GM21619 (cell line): ENCODE measurements around the gene GAL3ST3.
"Not testable (repeated sequence)": the region's sequence is repeated elsewhere in the genome, so short reads cannot be mapped to it uniquely, and the experiment has no call there.

ENCODE experiments used
- ATAC-seq: cut with Tn5 transposase; IDR thresholded peaks from one replicate; pipeline ENCODE4 v1.9.1; 2021; ENCODE audit not compliant: unreplicated experiment

Gene GAL3ST3

DNA sequence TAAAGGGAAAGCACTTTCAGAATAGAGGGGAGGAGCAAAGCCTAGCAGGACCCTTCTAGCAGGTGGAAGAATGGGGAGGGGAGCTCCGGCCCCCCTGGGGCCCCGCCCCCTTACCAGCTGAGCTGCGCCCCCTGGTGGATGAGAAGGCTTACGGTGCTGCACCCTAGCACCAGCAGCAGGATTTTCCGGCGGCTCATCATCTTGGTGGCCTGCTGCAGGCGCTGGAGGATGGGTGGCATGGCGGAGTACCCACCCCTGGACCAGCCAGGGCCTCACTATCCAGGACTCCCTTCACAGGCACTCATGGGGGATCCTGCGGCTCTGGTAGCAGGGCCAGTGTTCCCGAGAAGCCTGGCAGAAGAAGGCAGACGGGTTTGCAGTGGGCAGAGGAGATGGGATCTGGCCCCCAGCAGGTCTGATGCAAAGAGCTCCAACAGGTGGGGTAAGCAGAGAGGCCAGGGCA is 3.8 kb downstream of the GAL3ST3 start:
- ATAC-seq = no peak

DNA sequence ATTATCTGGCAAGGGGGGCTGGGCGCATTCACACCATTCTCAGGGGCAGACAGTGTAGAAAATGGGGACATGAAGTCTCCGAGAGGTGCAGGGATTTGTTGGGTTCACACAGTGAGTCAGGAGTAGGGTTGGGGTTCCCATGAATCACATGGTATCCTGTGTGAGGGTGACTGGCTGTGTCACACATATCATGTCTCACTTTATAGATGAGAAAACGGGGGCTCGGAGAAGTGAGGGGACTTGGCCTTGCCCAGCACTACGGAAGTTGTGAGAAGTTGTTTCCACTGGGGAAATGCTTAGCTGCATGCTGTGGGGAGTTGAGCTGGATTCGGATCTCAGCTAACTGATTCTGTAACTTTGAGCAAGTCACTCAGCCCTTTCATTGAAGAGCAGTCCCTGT is 4.2 kb downstream of the GAL3ST3 start:
- no peak for ATAC-seq

DNA sequence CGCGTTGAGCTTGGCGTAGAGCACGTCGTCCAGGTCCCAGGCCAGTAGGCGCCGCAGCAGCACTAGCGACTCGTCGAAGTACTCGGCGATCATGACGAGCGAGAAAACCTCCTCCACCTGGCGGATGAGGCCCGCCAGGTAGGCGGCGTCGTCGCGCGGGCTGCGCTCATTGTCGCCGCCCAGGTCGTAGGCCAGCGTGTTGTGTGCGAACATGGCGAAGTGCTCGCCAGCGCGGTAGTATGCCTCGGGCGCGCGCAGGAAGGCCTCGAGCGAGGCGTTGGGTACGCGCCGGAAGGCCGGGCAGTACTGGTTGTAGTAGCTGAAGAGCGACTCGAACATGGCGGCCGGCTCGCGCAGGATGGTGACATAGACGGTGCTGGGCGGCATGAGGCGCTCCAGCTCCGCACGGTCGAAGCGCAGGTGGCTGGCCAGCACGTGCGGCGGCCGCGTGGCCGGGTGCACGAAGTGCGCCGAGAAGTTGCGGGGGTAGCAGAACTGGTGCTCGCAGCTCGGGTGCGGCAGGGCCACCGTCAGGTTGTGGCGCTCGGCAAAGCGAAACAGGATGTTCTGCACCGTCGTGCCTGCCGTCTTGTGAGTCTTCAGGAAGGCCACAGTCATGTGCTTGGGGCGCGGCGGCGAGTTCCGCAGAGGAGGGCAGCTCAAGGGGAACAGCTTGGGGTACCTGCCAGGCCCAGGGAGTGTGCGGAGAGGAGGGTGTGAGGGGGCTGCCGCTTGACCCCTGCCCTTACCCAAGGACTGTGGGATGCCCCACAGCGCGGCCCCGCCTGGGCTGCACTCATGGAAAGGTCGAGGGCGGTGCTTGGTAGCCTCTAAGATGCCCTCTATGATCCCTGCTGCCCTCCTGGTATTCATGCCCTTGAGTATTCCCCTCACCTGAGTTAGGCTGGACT is 5.7 kb downstream of the GAL3ST3 start:
- ATAC-seq = no peak

DNA sequence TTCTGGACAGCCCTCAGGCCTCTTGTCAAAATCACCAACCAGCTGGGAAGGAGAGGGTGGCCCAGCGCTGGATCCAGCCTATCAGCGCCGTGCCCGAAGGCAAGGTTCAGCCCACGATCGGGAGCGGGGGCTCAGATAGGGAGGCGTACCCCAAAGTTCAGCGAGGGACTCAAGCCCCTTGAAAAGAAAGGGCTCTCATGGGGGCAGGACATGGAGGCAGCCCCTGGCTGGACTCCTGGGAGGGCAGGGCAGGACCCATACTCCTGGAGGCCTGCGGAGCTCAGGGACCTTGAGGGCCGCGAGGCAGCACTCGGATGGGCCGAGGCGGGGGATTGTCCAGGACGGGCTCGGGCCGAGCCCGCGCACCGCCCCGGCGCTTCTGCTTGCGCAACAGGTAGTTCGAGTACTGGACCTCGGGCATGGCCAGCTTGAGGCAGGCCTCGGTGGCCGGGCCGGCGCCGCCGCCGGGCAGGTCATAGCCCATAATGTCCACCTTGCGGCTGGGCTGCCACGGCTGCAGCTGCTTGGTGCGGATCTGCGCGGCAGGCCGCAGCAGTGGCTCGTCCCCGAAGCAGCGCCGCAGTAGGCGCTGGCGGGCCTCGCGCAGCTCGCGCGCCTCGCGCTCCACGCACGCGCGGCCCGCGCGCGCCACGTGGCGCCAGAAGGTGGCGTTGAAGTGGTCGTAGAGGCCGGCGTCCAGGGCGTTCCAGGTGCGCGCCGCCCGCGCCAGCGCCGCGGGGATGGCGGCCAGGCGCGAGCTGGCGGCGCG is 6.5 kb downstream of the GAL3ST3 start:
- no peak for ATAC-seq

DNA sequence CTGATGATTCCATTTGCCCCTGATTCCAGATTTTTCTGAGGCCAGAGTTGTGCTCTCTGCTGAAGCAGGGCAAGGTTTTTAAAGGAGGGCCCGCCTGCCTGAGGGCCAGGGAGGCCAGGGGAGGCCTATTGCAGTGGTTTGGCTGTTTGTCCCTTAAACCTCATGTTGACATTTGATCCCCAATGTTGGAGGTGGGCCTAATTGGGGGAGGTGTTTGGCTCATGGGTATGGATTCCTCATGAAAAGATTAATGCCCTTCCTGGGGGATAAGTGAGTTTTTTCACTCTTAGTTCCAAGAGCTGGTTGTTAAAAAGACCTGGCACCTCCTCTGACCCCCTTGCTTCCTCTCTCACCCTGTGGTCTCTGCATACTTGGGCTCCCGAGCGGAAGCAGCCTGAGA is 9.2 kb downstream of the GAL3ST3 start:
- ATAC-seq = no peak

DNA sequence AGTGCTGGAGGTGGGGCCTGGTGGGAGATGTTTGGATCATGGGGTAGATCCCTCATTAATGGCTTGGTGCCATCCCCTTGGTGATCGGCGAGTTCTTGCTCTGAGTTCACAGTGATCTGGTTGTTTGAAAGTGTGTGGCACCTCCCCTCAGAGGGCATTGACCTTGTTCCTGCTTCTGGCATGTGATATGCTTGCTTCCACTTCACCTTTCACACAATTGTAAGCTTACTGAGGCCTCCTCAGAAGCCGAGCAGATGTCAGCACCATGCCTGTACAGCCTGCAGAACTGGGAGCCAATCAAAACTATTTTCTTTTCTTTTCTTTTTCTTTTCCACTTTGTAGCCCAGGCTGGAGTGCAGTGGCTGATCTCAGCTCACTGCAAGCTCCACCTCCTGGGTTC is 11.6 kb downstream of the GAL3ST3 start:
- no peak for ATAC-seq

DNA sequence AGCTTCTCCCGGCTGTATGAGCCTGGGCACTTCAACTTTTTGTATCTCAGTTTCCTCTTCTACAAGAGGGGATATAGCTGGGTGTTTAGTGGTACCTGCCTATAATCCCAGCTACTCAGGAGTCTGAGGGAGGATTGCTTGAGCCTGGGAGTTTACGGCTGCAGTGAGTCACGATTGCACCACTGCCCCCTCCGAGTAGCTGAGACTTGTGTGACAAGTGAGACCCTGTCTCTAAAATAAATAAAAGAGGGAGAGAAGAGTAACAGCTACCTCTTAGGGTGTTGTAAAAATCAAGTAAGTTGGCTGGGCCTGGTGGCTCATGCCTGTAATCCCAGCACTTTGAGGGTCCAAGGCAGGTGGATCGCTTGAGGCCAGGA is 12.6 kb downstream of the GAL3ST3 start:
- no peak for ATAC-seq

DNA sequence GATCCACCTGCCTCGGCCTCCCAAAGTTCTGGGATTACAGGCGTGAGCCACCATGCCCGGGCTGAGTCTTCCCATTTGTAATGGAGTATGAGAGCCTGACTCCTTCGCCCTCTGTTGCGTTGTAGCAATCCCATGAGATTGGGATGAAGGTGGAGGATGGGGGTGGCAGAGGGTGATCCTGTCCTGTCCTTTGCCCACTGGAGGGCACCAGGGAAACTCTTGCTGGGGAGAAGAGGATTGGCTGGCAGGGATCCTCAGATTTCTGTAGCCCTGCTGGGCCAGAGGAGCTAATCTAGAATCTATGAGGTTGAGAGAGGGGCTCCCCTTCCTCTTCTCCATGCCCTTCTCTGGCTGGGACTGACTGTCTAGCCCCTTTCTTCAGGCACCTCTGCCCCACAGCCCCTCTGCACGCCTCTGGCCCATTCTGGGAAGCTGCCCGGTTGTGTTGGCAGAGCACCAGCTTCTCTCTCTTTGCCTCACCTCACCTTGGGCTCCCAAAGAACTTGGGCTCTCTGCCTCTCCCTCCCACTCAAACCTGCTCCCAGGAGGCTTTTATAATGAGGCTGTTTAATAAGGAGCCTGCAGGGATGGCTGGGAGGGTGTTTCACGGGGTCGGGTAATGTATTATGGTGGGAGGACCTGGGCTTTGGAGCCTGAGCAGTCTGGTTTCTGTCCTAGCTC is 13.2 kb downstream of the GAL3ST3 start:
- no peak for ATAC-seq

DNA sequence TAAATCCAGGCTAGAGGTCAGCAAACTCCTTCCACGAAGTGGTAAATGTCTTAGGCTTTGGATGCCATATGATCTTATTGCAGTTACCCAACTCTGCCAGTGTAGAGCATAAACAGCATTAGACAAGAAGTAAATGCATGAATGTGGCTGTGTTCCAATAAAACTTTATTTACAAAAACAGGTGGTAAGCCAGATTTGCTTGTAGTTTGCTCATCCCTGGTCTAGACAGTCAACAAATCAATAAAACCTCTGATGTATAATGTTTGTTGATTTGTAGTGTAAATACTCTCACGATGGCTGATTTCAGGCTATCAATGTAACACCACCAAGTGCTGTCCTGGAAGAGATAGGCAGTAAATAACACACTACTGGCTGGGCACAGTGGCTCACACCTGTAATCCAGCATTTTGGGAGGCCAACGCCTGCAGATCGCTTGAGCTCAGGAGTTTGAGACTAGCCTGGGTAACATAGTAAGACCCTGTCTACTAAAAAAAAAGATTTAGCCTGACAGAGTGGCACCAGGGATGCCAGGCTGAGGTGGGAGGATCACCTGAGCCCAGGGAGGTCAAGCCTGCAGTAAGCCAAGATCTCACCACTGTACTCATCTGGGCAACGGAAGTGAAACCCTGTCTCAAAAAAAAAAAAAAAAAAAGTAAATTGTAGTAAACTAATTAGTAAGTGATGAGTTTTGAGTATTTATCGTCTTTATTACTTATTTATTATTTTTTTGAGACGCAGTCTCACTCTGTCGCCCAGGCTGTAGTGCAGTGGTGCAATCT is 15.8 kb downstream of the GAL3ST3 start:
- no peak for ATAC-seq

DNA sequence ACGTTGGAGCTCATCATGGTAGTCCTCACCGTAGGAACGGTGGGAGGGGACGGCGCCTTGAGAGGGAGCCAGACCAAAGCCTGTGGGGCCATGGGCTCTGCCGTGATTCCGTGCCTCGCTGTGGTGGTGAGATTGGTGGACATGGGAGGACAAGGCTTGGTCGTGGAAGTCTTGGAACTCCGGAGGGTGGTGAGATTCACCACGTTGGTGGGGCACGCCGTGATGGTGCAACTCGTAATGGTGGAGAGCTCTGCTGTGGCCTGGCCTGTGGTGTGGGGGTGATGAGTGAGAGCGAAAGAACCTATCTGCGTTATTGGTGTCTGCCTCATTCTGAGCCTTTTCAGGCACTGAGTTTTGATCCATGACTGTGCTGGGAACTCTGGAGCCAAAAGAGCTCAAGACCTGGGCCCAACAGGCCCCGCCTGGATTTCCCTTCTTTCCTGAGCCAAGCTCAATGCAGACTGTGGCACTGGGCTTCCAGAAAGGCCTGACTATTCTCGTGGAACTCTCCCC is 22.9 kb downstream of the GAL3ST3 start, which contains the start of gene CATSPER1:
Gene CATSPER1, minus strand, starts transcription at position 463 of the 513 bp plus-strand sequence. Its CDS starts 100 bp downstream, at position 363.
- ATAC-seq = no peak

DNA sequence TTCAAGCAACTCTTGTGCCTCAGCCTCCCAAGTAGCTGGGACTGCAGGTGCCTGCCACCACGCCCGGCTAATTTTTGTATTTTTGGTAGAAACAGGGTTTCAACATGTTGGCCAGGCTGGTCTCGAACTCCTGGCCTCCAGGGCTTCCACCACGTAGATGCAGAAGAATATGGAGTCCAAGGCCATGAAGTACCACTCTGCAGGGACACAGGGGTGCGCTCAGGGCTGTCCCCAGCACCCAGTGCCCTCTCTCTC is 25.8 kb downstream of the GAL3ST3 start:
- ATAC-seq = not testable (repeated sequence)

DNA sequence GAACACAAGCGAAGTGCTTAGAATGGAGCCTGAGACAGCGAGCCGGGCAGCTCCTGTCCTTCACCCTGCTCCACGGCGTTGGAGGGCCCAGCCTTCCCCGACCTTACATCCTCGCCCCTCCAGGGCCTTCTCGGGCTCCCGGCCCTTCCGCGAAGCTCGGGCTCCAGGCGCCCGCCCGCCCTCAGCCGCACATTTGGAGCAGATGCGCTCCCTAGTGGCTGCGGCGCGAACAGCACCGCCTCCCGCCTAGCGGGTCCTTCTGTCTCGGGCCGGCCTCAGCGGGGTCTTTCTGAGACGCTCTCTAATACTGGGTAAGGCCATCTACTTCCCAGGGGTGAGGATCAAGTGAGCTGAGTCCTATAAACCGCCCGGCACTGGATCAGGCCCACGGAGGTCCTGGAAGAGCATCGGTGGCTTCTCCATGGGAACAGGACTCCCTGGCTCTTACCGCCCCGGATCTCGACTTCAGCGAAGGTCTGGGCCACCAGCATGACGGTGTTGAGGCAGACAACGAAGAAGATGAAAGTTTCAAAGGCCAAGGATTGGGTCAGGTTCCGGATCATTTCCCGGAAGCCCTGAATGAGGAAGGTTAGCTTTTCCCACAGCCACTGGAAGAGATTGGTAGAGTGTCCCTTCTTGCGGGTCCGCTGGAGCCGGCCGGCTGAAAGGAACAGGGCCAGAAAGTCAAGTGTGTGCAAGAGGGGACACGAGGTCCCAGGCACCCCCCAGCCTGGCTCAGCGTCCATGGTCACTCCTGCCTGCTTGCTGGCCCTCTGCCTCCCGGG is 26.4 kb downstream of the GAL3ST3 start:
- no peak for ATAC-seq

DNA sequence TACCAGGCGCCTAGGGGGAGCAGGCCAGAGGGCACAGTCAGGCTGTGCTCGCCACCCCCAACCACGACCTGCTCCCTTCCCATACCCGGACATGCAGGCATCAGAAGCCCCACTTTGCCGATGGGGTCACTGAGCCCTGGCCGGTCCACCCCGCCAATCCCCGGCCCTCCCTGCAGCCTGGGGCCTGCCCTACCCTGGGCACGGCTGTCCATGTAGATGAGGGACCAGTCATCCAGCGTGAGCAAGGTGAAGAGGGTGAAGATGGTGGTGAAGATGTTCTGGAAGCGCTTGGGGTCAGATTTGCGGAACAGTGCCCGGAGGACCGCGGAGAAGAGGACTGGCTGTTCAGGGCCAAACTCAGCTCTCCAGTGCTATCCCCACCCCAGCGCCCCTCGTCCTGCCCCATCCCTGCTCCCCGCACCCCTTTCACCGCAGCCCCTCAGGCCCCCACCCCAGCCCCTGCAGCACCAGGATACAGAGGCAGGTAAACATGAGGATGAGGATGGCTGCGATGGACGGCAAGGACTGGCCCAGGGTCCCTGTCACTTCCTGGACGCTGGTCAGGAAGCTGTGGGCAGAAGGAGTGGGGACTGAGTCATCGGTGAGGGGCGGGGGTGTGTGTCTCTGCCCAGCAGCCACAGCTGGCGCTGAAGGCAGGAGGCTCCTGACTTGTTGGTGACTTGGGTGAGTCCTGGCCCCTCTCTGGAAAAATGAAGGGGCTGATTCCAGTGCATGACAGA is 28.2 kb downstream of the GAL3ST3 start:
- ATAC-seq = no peak

DNA sequence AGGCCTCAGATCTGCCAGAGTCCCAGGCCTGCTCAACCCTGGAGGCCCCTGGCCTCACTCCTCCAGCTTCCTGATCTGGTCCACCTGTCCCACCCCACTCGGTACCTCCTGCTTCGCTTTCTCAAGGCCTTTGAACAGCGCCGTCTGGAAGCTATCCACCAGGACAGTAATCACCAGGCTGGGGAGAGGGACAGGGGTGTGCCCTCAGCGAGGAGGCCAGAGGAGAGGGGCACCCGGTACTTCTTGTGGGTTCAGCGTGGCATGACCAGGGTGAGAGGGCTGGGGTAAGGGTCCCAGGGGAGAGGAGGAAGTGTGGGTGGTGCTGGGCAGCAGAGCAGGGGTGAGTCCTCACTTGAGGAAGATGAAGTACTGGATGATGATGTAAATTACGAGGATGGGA is 28.7 kb downstream of the GAL3ST3 start:
- ATAC-seq = no peak

DNA sequence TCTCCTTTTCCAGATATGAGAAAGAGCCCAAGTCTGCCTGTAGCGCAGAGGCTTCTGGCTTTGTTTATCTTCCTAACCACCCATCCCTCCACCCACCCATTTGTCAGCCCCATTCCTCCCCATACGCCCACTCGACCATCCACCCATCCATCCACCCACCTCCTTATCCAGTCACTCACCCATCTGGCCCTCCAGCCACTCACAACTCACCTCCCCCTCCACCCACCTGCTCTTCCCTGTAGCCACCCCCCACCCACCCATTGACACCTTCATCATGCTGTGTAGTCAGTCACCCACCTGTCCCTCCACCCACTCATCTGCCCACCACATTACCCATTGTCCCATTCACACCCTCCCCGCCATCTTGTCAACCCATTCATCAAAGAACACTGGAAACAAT is 31.6 kb downstream of the GAL3ST3 start:
- no peak for ATAC-seq

DNA sequence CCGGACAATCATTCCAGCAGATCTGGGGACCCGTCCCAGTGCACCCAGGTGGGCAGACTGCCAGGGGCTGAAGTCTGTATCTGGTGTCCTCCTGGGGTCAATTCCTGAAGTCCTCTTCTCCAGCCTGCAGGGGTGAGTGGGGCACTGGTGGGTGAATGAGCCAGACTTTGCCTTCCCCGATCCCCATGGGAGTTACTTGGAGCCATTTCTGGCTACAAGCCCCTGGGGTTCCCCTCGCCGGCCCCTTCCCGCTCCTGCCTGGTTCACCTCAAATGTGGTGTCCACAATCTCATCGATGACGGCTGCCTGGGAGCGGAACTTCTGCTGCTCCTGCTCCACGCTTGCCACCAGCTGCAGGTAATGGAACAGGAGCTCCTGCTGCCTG is 32.2 kb downstream of the GAL3ST3 start:
- ATAC-seq = no peak

DNA sequence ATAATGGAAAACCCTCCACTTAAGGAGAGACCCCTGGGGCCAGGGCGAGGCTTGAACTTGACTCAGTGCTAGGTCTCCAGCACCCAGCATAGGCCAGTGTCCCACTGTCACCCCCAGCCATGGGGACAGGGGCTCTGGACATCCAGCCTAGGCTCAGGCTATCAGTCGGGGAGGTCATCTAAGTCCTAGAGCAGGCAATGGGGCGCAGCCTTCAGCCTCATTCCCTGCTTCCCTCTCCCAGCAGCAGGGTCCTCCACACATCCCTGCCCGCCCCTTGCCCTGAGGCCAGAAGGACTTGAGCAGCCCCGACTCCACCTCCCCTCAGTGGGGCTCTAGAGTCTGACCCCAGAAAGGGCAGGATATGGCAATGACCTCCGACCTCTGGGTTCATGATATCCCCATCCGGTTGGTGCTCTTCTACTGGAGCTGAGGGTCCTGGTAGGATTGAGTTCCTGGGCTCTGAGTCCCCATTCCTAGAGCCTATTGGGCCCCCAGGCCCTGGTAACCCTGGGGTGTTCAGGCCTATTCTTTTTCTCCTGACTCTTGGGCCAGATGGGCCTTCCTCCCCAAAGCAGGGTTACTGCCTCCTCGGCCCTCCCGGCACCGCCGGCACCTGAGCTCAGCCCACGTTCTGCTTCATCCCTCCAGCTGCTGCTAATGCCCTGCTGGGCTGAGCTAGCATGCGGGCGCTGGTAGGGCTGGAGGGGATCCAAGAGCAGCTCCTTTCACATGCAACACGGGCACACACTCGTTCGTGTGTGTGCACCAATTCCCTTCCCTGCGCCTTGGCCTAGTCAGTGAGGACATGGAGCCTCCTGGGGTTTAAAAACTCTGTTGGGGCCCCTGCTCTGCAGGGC is 32.8 kb downstream of the GAL3ST3 start:
- ATAC-seq = no peak

DNA sequence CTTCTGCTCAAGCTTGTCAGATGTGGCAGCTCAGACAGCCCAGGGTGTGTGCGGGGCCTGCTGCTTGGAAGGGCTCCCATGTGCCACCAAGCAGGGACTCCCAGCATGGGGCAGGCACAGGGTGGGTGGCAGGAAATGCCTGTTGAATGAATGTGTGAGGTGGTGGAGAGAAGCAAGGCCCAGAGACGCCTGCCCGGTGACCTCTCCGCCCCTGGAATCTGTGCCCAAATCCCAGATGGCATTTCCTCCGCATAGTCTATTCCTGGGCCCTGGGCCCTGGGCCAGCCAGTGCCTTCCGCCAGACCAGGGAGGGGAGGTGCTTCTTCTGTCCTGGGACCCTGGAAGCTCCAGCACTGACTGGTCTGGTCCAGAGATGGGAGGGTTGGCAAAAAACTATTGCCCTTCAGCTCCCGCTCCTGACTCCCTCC is 33.5 kb downstream of the GAL3ST3 start:
- no peak for ATAC-seq
